H1 (cell line): Measurements from ENCODE around the gene MAFG. TPM values are rescaled to one million over a fixed set of nuclear protein-coding genes. Genes with fewer than 3 reads are reported as not detected.
A peak's percentile ranks its signal among the peaks of the same experiment; 100 is the strongest.

ENCODE experiments used
- CTCF ChIA-PET: fragments of 300-600 bp; sonication (Branson Sonifier 250); formaldehyde crosslinking; loops from one replicate; lab custom pipeline; 2021; ENCODE audit not compliant: partially characterized antibody; lab: Charles Lee
- POLR2A ChIA-PET: fragments of 300-600 bp; sonication (Branson Sonifier 250); formaldehyde crosslinking; loops from one replicate; lab custom pipeline; 2021; ENCODE audit warnings: inconsistent platforms; ENCODE audit not compliant: partially characterized antibody; lab: Charles Lee
- DNase-seq, 2 experiments: peaks; one replicate each; pipeline versions ENCODE4 v3.0.0 to v3.0.0-alpha.2; 2010 to 2022; ENCODE audit warnings: low spot score in 2 of 2, low read depth in 1 of 2, mixed read lengths in 1 of 2
- FAIRE-seq: peaks from 2 replicates; lab custom pipeline; 2011; peaks lifted over from hg19 to GRCh38; lab: Jason Lieb, UNC
- H2AFZ ChIP-seq: 2 replicates; pipeline ENCODE4 v1.8.1; 2012; ENCODE audit warnings: low read length, inconsistent platforms
- H2AK5ac ChIP-seq: 2 replicates; pipeline ENCODE4 v1.6.1; 2013; ENCODE audit warnings: low read depth, low read length
- H2BK120ac ChIP-seq: replicated peaks from 2 replicates; pipeline ENCODE3; 2013; ENCODE audit warnings: low read depth, low read length, inconsistent platforms
- H2BK12ac ChIP-seq: 2 replicates; pipeline ENCODE4 v1.6.1; 2013; ENCODE audit warnings: low read depth, low read length
- H2BK15ac ChIP-seq: 2 replicates; pipeline ENCODE4 v1.6.1; 2013; ENCODE audit warnings: low read length
- H2BK20ac ChIP-seq: 2 replicates; pipeline ENCODE4 v1.6.1; 2013; ENCODE audit warnings: low read length
- H2BK5ac ChIP-seq: 2 replicates; pipeline ENCODE4 v1.6.1; 2013; ENCODE audit warnings: low read depth, low read length
- H3K14ac ChIP-seq: 2 replicates; pipeline ENCODE4 v1.6.1; 2013; ENCODE audit warnings: inconsistent platforms; ENCODE audit not compliant: insufficient read length
- H3K18ac ChIP-seq: 2 replicates; pipeline ENCODE4 v1.6.1; 2013; ENCODE audit warnings: low read length; ENCODE audit errors: extremely low read depth
- H3K23ac ChIP-seq: 2 replicates; pipeline ENCODE4 v1.6.1; 2013; ENCODE audit warnings: inconsistent platforms; ENCODE audit not compliant: insufficient read length
- H3K23me2 ChIP-seq: 2 replicates; pipeline ENCODE4 v1.6.1; 2013; ENCODE audit warnings: low read depth, low read length
- H3K27ac ChIP-seq: 2 replicates; pipeline ENCODE4 v1.6.1; 2011; ENCODE audit warnings: low read depth, low read length, inconsistent platforms
- H3K27me3 ChIP-seq, 4 experiments: replicated peaks in 1 of 4; 1 replicate in 1 of 4; 2 replicates in 3 of 4; pipeline versions ENCODE4 v1.6.1 to v1.8.1; 2011 to 2013; ENCODE audit warnings: low read length in 3 of 4, mild to moderate bottlenecking in 3 of 4, inconsistent platforms in 2 of 4, mixed read lengths in 2 of 4, moderate library complexity in 1 of 4; ENCODE audit not compliant: control insufficient read depth in 3 of 4, insufficient read depth in 3 of 4; ENCODE audit errors: extremely low read depth in 1 of 4
- H3K36me3 ChIP-seq, 4 experiments: 2 replicates each; pipeline versions ENCODE4 v1.6.1 to v1.8.1; 2011 to 2013; ENCODE audit warnings: mild to moderate bottlenecking in 4 of 4, low read length in 3 of 4, moderate library complexity in 2 of 4, control low read depth in 1 of 4, inconsistent platforms in 1 of 4; ENCODE audit not compliant: insufficient read depth in 4 of 4, control insufficient read depth in 2 of 4
- H3K4ac ChIP-seq: replicated peaks from 2 replicates; pipeline ENCODE3; 2013; ENCODE audit warnings: low read length, low read depth, mixed read lengths, inconsistent platforms; ENCODE audit not compliant: insufficient read length
- H3K4me1 ChIP-seq, 4 experiments: replicated peaks in 1 of 4; 1 replicate in 1 of 4; 2 replicates in 3 of 4; pipeline versions ENCODE4 v1.6.1 to v1.8.1; 2011 to 2013; ENCODE audit warnings: low read length in 3 of 4, inconsistent platforms in 2 of 4, mixed read lengths in 1 of 4; ENCODE audit not compliant: insufficient read depth in 4 of 4, control insufficient read depth in 3 of 4
- H3K4me2 ChIP-seq, 2 experiments: 2 replicates each; pipeline versions ENCODE4 v1.6.1 to v1.8.1; 2011 to 2013; ENCODE audit warnings: low read depth in 2 of 2, low read length in 2 of 2, control low read depth in 1 of 2, inconsistent platforms in 1 of 2, mild to moderate bottlenecking in 1 of 2; ENCODE audit not compliant: insufficient read depth in 1 of 2
- H3K4me3 ChIP-seq, 4 experiments: fragments of 200-600, 300-600 bp in 1 of 4; sonication (generic), shearing (Covaris generic), sonication (Bioruptor Twin) in 1 of 4; 2 replicates each; pipeline versions ENCODE4 v1.5.1 to v1.8.1; 2011 to 2016; ENCODE audit warnings: low read length in 4 of 4, low read depth in 3 of 4, control low read depth in 2 of 4, inconsistent platforms in 2 of 4, mild to moderate bottlenecking in 2 of 4, mixed read lengths in 1 of 4, moderate library complexity in 1 of 4; ENCODE audit not compliant: insufficient read depth in 2 of 4; ENCODE audit errors: extremely low read depth in 1 of 4
- H3K56ac ChIP-seq: replicated peaks from 2 replicates; pipeline ENCODE3; 2013; ENCODE audit warnings: low read depth, mild to moderate bottlenecking, mixed read lengths, low read length, inconsistent platforms; ENCODE audit not compliant: insufficient read length
- H3K79me1 ChIP-seq: 2 replicates; pipeline ENCODE4 v1.6.1; 2013; ENCODE audit warnings: low read depth, low read length, control low read depth
- H3K79me2 ChIP-seq, 2 experiments: 2 replicates each; pipeline versions ENCODE4 v1.6.1 to v1.8.1; 2012 to 2013; ENCODE audit warnings: low read length in 2 of 2, mild to moderate bottlenecking in 2 of 2, inconsistent platforms in 1 of 2; ENCODE audit not compliant: insufficient read depth in 2 of 2, control insufficient read depth in 1 of 2
- H3K9ac ChIP-seq, 4 experiments: replicated peaks in 1 of 4; 1 replicate in 1 of 4; 2 replicates in 3 of 4; pipeline versions ENCODE4 v1.6.1 to v1.8.1; 2011 to 2013; ENCODE audit warnings: low read depth in 3 of 4, low read length in 3 of 4, control low read depth in 2 of 4, mild to moderate bottlenecking in 2 of 4, moderate library complexity in 2 of 4, inconsistent platforms in 1 of 4; ENCODE audit errors: extremely low read depth in 1 of 4
- H3K9me3 ChIP-seq, 2 experiments: 2 replicates each; pipeline versions ENCODE4 v1.6.1 to v1.8.1; 2012 to 2013; ENCODE audit warnings: mild to moderate bottlenecking in 2 of 2, moderate library complexity in 2 of 2, control low read depth in 1 of 2, inconsistent platforms in 1 of 2, low read depth in 1 of 2, low read length in 1 of 2, mixed read lengths in 1 of 2; ENCODE audit not compliant: insufficient read depth in 2 of 2
- H4K20me1 ChIP-seq, 2 experiments: replicated peaks in 1 of 2; 2 replicates each; pipeline versions ENCODE3 to v1.8.1; 2011 to 2013; ENCODE audit warnings: inconsistent platforms in 2 of 2, low read length in 2 of 2, mild to moderate bottlenecking in 1 of 2; ENCODE audit not compliant: insufficient read depth in 2 of 2, control insufficient read depth in 1 of 2
- H4K5ac ChIP-seq: 2 replicates; pipeline ENCODE4 v1.6.1; 2013; ENCODE audit warnings: low read length, low read depth, mixed read lengths, inconsistent platforms; ENCODE audit not compliant: insufficient read length
- H4K8ac ChIP-seq: 2 replicates; pipeline ENCODE4 v1.8.0; 2013; ENCODE audit warnings: mild to moderate bottlenecking, moderate library complexity, low read length, inconsistent platforms; ENCODE audit not compliant: insufficient read depth; ENCODE audit errors: extremely low read depth
- H4K91ac ChIP-seq: replicated peaks from 2 replicates; pipeline ENCODE3; 2013; ENCODE audit warnings: low read length, mixed read lengths, inconsistent platforms; ENCODE audit not compliant: insufficient read length
- ATF2 ChIP-seq: IDR thresholded peaks from 2 replicates; pipeline ENCODE4 v1.6.1; 2012; ENCODE audit warnings: low read length, inconsistent platforms
- CBX5 ChIP-seq: fragments of 300-800, 300-1000 bp; sonication (generic); IDR thresholded peaks from 2 replicates; pipeline ENCODE4 v1.7.1; 2016; ENCODE audit warnings: antibody characterized with exemption, low read length, low read depth
- CBX8 ChIP-seq: fragments of 300-800, 300-1000 bp; sonication (generic); IDR thresholded peaks from 2 replicates; pipeline ENCODE4 v1.7.1; 2016; ENCODE audit warnings: low read depth, low read length, borderline replicate concordance
- CHD1 ChIP-seq: IDR thresholded peaks from 2 replicates; pipeline ENCODE4 v1.6.1; 2012; ENCODE audit warnings: low read depth, low read length, improper control_type of control experiment
- CHD2 ChIP-seq: IDR thresholded peaks from 2 replicates; pipeline ENCODE4 v1.6.1; 2012; ENCODE audit warnings: low read length, improper control_type of control experiment
- HDAC6 ChIP-seq: IDR thresholded peaks from one replicate; pipeline ENCODE4 v1.7.1; 2012; ENCODE audit warnings: low read depth, mild to moderate bottlenecking, inconsistent platforms, low read length, moderate library complexity
- MAFK ChIP-seq: IDR thresholded peaks from 2 replicates; pipeline ENCODE4 v1.6.1; 2012; ENCODE audit warnings: low read depth, mild to moderate bottlenecking, improper control_type of control experiment, low read length
- MAX ChIP-seq: IDR thresholded peaks from 2 replicates; pipeline ENCODE4 v1.6.1; 2012; ENCODE audit warnings: inconsistent platforms
- POLR2A ChIP-seq, 2 experiments: IDR thresholded peaks; 1 replicate in 1 of 2; 2 replicates in 1 of 2; pipeline ENCODE4 v1.6.1; 2011; ENCODE audit warnings: low read depth in 2 of 2, low read length in 2 of 2, mild to moderate bottlenecking in 2 of 2; ENCODE audit errors: control extremely low read depth in 1 of 2
- RNF2 ChIP-seq: fragments of 200-900, 300-1000 bp; sonication (generic); IDR thresholded peaks from 2 replicates; pipeline ENCODE4 v1.7.1; 2016; ENCODE audit warnings: borderline replicate concordance, low read depth, mild to moderate bottlenecking, antibody characterized with exemption, low read length; ENCODE audit not compliant: poor library complexity, severe bottlenecking; ENCODE audit errors: missing control alignments
- SP1 ChIP-seq: IDR thresholded peaks from 2 replicates; pipeline ENCODE4 v1.6.1; 2011; ENCODE audit warnings: low read depth, low read length
- TCF12 ChIP-seq: IDR thresholded peaks from 2 replicates; pipeline ENCODE4 v1.6.1; 2011; ENCODE audit warnings: low read depth, mild to moderate bottlenecking, low read length
- TEAD4 ChIP-seq: IDR thresholded peaks from 2 replicates; pipeline ENCODE4 v1.6.1; 2012; ENCODE audit warnings: low read depth, low read length, inconsistent platforms, mixed read lengths
- WGBS, 2 experiments: shearing (Covaris generic) in 1 of 2; methylation state at CpG; one replicate each; pipeline versions ENCODE4 v1.1.6 to v1.1.7; 2013 to 2015; ENCODE audit warnings: low lambda C conversion rate in 2 of 2, mixed read lengths in 2 of 2, inconsistent platforms in 1 of 2, low coverage in 1 of 2, missing lambda C conversion rate in 1 of 2; ENCODE audit not compliant: insufficient replicate concordance in 2 of 2, insufficient coverage in 1 of 2, insufficient read length in 1 of 2; ENCODE audit errors: extremely low coverage in 1 of 2, missing lambda C conversion rate in 1 of 2; 5-methylcytosine and 5-hydroxymethylcytosine counted together
- polyA plus RNA-seq, 7 experiments: library from polyadenylated mRNA; depleted of rRNA in 3 of 7; stranded (reverse) in 5 of 7; unstranded in 2 of 7; fragments of >200 nt in 5 of 7; fragments of 200-250 nt in 2 of 7; gene quantifications; 1 replicate in 5 of 7; 2 replicates in 1 of 7; 4 replicates in 1 of 7; pipeline versions ENCODE4 v1.2.1 to v1.2.3, GENCODE V29; 2011 to 2013; ENCODE audit warnings: missing spikeins in 2 of 7, mixed read lengths in 2 of 7
- total RNA-seq: library from RNA; stranded (reverse); fragmentation: NEBNext Ultra II Directional; extraction: Animal tissue kit (Norgen Biotek cat#: 25700); gene quantifications from 2 replicates; pipeline ENCODE4 v1.2.1, GENCODE V29; 2021

The MAFG gene
- total and polyA plus RNA-seq, 2 of the 8 experiments (the other 6 are each of a cell fraction or from before 2014, with no cell fraction given) = 25.5 to 26.9 TPM

- Histone ChIP-seq H3K36me3 (no peaks in the 10 kb centered on the region), H2BK12ac (no peak overlapping the region)
- no peak for TF ChIP-seq ATF2
- TF ChIP-seq MAX = no peak
- no peak for TF ChIP-seq TEAD4
- TF ChIP-seq TCF12 = no peak
- no peak for TF ChIP-seq SP1
- TF ChIP-seq HDAC6 = no peak
- TF ChIP-seq CHD2 = no peak
- TF ChIP-seq RNF2 = no peak
- TF ChIP-seq CHD1 = no peak
- TF ChIP-seq CBX5 = no peak
- TF ChIP-seq MAFK = no peak
- no peak for TF ChIP-seq POLR2A (IDR thresholded peaks at IDR 0.05; ENCODE audit: control extremely low read depth in 1 of 2, low read depth in 2 of 2, low read length in 2 of 2)
- no peak for TF ChIP-seq CBX8
Observed at GRCh38 chr17:81944858-81945257, 17.3 kb upstream of the MAFG start.

More at GRCh38 chr17:81944858-81945257, 17.3 kb upstream of the MAFG start:
- no peak overlapping the region for H3K4me3 ChIP-seq
- H4K20me1 ChIP-seq = no peaks in the 10 kb centered on the region
- H3K27me3 ChIP-seq = peaks cover 0 to 2% (median 0%) of the 10 kb centered on the region in 4 experiments; a peak in 3 of 7 replicates
- H3K14ac ChIP-seq = no peak overlapping the region
- no peak overlapping the region for H2BK20ac ChIP-seq
- FAIRE-seq (no peak), DNase-seq (no peak)
- H3K9me3 ChIP-seq = no peaks in the 10 kb centered on the region
- no peaks in the 10 kb centered on the region for H3K79me1 ChIP-seq
- no peak overlapping the region for H3K18ac ChIP-seq
- no peak overlapping the region for H3K9ac ChIP-seq
- POLR2A ChIA-PET = interaction anchor here (0.6 to 14.6 kb wide), 6 partner anchors 8 to 267 kb away, joined by 3 to 150 read pairs (median 3); partner anchors contain the start of genes MAFG and PYCR1
- 91% methylated on average over 9 of the region's 9 CpGs; no CpG with 5 or more reads in 1 of the 2 experiments for WGBS, 2 experiments
- H3K4me1 ChIP-seq = peaks cover 0 to 10% (median 7%) of the 10 kb centered on the region in 4 experiments; a peak in 5 of 7 replicates
- no peak overlapping the region for H2BK120ac ChIP-seq
- H4K91ac ChIP-seq = no peak overlapping the region
- 0 out of 2 replicates have a peak overlapping the region, but pooled peaks have one; percentile 72 for H2BK15ac ChIP-seq
- H2AK5ac ChIP-seq = no peak overlapping the region
- no peak overlapping the region for H4K8ac ChIP-seq
- H3K27ac ChIP-seq = no peak overlapping the region
- no peak overlapping the region for H2BK5ac ChIP-seq
- CTCF ChIA-PET = interaction anchor here (0.9 to 2.1 kb wide), 3 partner anchors 17 to 75 kb away, joined by 4 to 5 read pairs (median 4); partner anchors contain the start of gene MAFG
- no peak overlapping the region for H3K4me2 ChIP-seq
- H3K4ac ChIP-seq = no peak overlapping the region
- no peak overlapping the region for H4K5ac ChIP-seq
- no peaks in the 10 kb centered on the region for H3K79me2 ChIP-seq
- H3K23ac ChIP-seq = no peak overlapping the region
- no peaks in the 10 kb centered on the region for H3K23me2 ChIP-seq
- H2AFZ ChIP-seq = no peak overlapping the region
- H3K56ac ChIP-seq = no peak overlapping the region
